AG04450 (cell line): ENCODE results near the gene GPR176. TPM values are rescaled to one million over a fixed set of nuclear protein-coding genes. Genes with fewer than 3 reads are reported as not detected.
A peak's percentile ranks its signal among the peaks of the same experiment; 100 is the strongest.

ENCODE experiments used
- CTCF ChIA-PET: fragments of 300-600, 350-600 bp; formaldehyde crosslinking; extraction: SDS; loops from one replicate; lab custom pipeline; 2022; ENCODE audit warnings: antibody characterized with exemption, inconsistent platforms; lab: Charles Lee
- POLR2A ChIA-PET: fragments of 350-600 bp; formaldehyde crosslinking; extraction: SDS; loops from one replicate; lab custom pipeline; 2021; ENCODE audit warnings: antibody characterized with exemption, inconsistent platforms; lab: Yijun Ruan, JAX
- DNase-seq: peaks from one replicate; pipeline ENCODE4 v3.0.0-alpha.2; 2011; ENCODE audit warnings: low read depth, low spot score
- H3K27ac ChIP-seq: one replicate; pipeline ENCODE4 v1.5.1; 2012; ENCODE audit warnings: low read depth, low read length, control low read depth
- H3K27me3 ChIP-seq: one replicate; pipeline ENCODE4 v1.6.0; 2012; ENCODE audit warnings: low read length; ENCODE audit not compliant: control insufficient read depth, insufficient read depth
- H3K4me3 ChIP-seq: 2 replicates; pipeline ENCODE4 v1.5.1; 2011; ENCODE audit warnings: mild to moderate bottlenecking, low read depth, low read length, control low read depth
- H3K9me3 ChIP-seq: 2 replicates; pipeline ENCODE4 v1.5.1; 2012; ENCODE audit warnings: low read length; ENCODE audit not compliant: control insufficient read depth, insufficient read depth
- polyA plus RNA-seq: library from polyadenylated mRNA; depleted of rRNA; stranded (reverse); fragments of >200 nt; gene quantifications from 2 replicates; pipeline ENCODE4 v1.2.3, GENCODE V29; 2011
- TF ChIP-seq, protein P1 (sequence below): IDR thresholded peaks from 2 replicates; pipeline ENCODE4 v1.5.1; 2011; ENCODE audit warnings: low read depth, low read length, control low read depth, inconsistent platforms

The GPR176 gene
- polyA plus RNA-seq, 1 experiment, result 83.9 TPM

DNA sequence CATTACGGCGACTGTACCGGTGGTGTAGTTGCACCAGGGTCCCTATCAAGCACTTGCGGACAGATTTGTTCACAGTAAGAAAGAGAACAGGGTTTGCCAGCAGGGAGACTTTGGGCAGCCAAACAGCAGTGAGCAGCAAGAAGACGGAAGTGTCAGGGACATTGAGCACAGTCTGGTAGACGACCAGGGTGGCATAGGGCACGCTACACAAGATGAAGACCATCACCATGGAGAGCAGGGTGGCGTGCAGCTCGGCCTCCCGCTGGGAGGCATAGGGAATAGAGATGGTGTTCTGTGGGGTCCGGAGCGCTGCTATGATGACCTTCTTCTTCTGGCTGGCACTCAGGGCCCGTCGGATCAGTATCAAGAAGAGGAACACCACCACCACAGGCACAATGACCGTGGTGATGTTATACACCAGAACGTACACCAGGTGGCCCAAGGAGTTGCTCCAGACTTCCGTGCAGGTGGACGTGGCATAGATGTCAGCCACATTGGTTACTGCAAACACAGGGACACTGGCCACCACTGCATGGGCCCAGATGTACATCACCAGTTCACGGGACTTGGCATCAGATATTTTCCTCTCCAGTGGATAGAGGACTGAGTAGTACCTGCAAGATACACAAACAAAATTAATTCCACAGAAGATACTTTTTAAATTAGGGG lies 118.3 kb downstream of the GPR176 start:
- CTCF ChIA-PET, result interaction anchor here (0.8 kb wide), 1 partner anchor 13 kb away, joined by 3 read pairs; no protein-coding TSS in a partner anchor
- TF ChIP-seq, protein P1, sequence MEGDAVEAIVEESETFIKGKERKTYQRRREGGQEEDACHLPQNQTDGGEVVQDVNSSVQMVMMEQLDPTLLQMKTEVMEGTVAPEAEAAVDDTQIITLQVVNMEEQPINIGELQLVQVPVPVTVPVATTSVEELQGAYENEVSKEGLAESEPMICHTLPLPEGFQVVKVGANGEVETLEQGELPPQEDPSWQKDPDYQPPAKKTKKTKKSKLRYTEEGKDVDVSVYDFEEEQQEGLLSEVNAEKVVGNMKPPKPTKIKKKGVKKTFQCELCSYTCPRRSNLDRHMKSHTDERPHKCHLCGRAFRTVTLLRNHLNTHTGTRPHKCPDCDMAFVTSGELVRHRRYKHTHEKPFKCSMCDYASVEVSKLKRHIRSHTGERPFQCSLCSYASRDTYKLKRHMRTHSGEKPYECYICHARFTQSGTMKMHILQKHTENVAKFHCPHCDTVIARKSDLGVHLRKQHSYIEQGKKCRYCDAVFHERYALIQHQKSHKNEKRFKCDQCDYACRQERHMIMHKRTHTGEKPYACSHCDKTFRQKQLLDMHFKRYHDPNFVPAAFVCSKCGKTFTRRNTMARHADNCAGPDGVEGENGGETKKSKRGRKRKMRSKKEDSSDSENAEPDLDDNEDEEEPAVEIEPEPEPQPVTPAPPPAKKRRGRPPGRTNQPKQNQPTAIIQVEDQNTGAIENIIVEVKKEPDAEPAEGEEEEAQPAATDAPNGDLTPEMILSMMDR, result peak; percentile 31; the same call in 1 of the 2 replicates

DNA sequence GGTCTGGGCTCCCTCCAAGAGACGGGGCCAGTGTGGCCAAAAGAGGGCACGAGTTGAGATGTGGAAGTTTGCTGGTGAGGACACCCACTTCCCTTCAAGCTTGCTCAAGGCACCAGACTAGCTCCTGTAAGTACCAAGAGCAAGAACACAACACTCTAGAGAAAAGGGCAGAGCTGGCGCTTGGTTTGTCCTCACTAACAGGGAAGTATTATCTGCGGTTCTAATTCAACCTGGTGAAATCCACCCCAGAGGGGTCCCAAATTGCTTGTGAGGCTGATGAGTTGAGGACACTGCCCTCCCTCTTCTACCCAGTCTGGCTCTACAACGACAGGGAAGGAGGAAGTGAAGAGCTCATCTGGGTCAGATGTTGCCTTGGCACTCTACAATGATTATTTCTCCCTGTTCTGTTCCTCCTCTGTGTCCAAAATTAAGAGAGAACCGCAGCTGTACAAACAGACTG lies 120.5 kb downstream of the GPR176 start:
- POLR2A ChIA-PET, result no interaction called here
- Histone ChIP-seq H3K27me3 (no peaks in the 10 kb centered on the region), H3K27ac (no peak overlapping the region), H3K4me3 (no peak overlapping the region), H3K9me3 (no peaks in the 10 kb centered on the region)
- TF ChIP-seq, protein P1, result no peak
- CTCF ChIA-PET, result no interaction called here
- DNase-seq, result no peak

More for the DNA sequence above, 118.3 kb downstream of the GPR176 start:
- no peak overlapping the region for H3K4me3 ChIP-seq
- POLR2A ChIA-PET, result no interaction called here
- no peaks in the 10 kb centered on the region for H3K9me3 ChIP-seq
- no peaks in the 10 kb centered on the region for H3K27me3 ChIP-seq
- no peak overlapping the region for H3K27ac ChIP-seq
- DNase-seq, result no peak

DNA sequence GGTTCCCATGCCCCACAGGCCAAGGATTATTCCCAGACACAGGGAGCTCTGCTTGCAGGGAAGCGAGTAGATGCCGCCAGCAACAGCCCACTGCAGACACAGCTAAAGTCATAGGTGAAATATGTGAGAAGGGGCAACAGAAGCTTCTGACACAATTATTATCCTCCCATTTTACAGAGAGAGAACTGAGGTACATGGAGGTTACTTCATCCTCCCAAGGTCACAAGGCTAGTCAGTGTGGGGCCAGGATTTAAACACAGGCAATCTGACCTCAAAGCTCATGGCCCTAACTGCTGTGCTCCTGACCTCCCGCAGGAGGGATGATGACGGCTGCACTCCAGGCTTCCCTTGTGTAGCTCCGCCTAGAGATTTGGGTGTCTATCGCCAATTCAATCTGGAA lies 121.7 kb downstream of the GPR176 start:
- Histone ChIP-seq H3K27me3 (no peaks in the 10 kb centered on the region), H3K27ac (no peak overlapping the region), H3K9me3 (no peaks in the 10 kb centered on the region), H3K4me3 (no peak overlapping the region)
- DNase-seq, result no peak
- ChIA-PET POLR2A (no interaction called here), CTCF (interaction anchor here (0.6 to 1.0 kb wide), 2 partner anchors 77 to 89 kb away, joined by 3 to 4 read pairs; no protein-coding TSS in a partner anchor)
- TF ChIP-seq, protein P1, result no peak

DNA sequence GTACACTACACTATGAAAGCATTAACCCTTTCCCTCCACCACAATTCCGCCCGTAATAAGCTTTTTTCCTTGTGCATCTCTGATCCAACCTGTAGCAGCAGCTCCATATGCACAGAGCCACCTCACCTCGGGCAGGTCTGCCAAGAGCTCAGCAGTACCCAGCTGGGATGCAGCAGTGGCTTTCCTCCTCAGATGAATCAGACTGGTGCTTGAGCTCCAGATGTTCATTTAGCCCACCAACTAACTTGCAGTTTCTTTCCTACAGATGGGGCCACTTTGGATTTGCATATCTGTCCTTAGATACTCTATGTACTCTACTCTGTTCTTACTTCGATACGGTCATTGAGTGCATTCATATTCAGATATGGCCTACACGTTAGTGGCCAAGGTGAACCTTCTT lies 122.7 kb downstream of the GPR176 start:
- TF ChIP-seq, protein P1, result no peak
- no peaks in the 10 kb centered on the region for H3K27me3 ChIP-seq
- H3K4me3 ChIP-seq, result no peak overlapping the region
- no peaks in the 10 kb centered on the region for H3K9me3 ChIP-seq
- ChIA-PET CTCF (interaction anchor here (1.5 kb wide), 1 partner anchor 41 kb away, joined by 3 read pairs; no protein-coding TSS in a partner anchor), POLR2A (interaction anchor here (0.9 kb wide), 1 partner anchor 122 kb away, joined by 3 read pairs; the partner anchor contains the start of gene GPR176)
- no peak overlapping the region for H3K27ac ChIP-seq
- no peak for DNase-seq

DNA sequence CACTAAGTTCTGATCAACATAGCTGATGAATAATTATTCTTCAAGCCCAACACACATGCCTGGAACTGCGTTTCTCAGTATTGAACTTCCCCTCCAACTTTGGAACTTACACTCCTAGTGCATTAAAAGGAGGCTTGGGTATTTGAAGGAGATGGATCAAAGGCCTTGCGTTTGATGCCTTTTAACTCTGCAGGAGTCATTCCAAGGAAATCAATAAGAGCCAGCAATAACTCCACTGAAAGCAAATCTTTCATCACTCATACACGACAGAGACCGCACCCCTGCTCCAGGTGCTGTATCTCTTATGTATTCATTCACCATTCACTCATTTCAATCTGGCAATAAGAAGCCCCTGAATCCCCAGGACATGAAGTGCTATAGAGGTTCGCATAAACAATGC lies 123.5 kb downstream of the GPR176 start:
- POLR2A ChIA-PET, result no interaction called here
- Histone ChIP-seq H3K4me3 (no peak overlapping the region), H3K9me3 (no peaks in the 10 kb centered on the region), H3K27me3 (no peaks in the 10 kb centered on the region), H3K27ac (no peak overlapping the region)
- no peak for DNase-seq
- CTCF ChIA-PET, result interaction anchor here (1.5 kb wide), 1 partner anchor 40 kb away, joined by 3 read pairs; no protein-coding TSS in a partner anchor
- TF ChIP-seq, protein P1, result no peak
